Daoy (cell line): ENCODE data around the gene KLKB1. TPM values are rescaled to one million over a fixed set of nuclear protein-coding genes. Genes with fewer than 3 reads are reported as not detected.
"Not testable (repeated sequence)": the region's sequence is repeated elsewhere in the genome, so short reads cannot be mapped to it uniquely, and the experiment has no call there.

Source experiments
- DNase-seq: peaks from one replicate; pipeline ENCODE4 v3.0.0-alpha.2; 2015; ENCODE audit warnings: low read depth
- total RNA-seq: library from RNA; depleted of rRNA; stranded (reverse); fragments of >200 nt; shearing (Covaris generic); gene quantifications from 2 replicates; pipeline ENCODE4 v1.2.3, GENCODE V29; 2014

The KLKB1 gene
- total RNA-seq, 1 experiment from 2014 or later, result not detected

DNA sequence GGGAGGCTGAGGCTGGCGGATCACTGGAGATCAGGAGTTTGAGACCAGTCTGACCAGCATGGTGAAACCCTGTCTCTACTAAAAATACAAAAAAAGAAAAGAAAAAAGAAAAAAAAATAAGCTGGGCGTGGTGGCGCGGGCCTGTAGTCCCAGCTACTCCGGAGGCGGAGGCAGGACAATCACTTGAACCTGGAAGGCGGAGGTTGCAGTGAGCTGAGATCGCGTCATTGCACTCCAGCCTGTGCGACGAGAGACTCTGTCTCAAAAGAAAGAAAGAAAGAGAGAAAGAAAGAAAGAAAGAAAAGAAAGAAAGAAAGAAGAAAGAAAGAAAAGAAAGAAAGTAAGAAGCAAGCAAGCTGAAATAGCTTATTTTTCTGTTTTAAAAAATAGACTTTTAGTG, 37.9 kb downstream of the KLKB1 start:
- DNase-seq, result not testable (repeated sequence)

- DNase-seq, result no peak
Measured at GRCh38 chr4:186265683-186266652, 38.7 kb downstream of the KLKB1 start, which contains the start of gene F11. Gene F11, plus strand, starts transcription at chr4:186266189. Its CDS starts 948 bp downstream, at chr4:186267137.

DNA sequence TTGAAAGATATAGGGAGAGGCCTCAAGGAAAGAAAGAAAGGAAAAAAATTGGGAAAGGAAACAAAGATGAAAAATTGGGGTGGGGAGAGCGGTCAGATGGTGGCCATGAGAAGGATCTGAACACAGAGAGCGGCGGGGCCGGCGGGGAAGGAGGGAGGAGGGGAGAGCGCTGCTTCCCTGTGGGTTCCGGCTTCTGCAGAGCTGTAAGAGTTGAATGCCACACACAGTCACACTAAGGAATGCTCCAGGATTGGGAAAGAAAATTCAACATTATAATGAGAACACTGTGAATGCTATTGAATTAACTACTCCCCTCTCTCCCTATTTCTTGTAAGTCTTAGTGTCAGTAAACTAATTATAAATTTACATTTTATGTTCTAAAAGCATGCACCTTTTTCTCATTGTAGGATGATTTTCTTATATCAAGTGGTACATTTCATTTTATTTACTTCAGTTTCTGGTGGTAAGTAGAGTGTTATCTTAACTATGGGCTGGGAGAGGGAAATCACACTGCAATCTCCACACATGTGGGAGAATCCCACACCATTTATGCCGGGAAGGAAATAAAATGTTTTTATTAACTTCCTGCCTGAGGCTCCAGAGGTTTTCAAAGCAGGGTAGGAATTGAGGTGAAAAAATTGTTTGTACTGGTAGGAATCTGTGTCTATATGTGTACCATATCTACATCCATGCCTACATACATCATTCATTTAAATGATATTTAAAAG, 39.6 kb downstream of the KLKB1 start:
- DNase-seq, result peak; percentile 7

- no peak for DNase-seq
Measured at GRCh38 chr4:186271081-186271678, 43.9 kb downstream of the KLKB1 start.

DNA sequence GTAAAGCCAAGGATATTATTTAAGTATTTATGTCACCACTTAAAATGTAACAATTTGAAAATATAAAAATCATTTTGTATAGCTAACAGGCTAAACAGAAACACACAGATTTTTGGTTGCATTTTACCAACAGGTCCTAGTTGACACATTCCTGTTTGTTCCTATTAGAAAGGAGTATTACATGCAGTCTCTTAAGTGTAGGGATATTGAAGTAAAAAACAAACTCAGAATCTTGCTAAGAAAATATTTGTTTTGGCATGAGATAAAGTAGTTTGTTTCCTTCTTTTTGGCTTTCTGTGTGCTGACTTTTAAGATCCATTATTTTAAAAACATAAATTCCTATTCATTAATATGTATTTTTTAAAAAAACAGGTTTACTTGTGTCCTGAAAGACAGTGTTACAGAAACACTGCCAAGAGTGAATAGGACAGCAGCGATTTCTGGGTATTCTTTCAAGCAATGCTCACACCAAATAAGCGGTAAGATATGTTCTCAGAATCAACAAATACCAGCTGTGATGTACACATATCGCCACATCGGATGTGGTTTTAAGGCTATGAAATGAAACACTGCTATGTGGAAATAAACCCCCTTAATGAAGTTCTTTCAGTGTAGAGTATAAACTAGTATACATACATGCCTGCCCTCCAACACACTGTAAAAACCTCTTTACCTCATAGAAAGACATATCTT, 45.5 kb downstream of the KLKB1 start:
- DNase-seq, result no peak

DNA sequence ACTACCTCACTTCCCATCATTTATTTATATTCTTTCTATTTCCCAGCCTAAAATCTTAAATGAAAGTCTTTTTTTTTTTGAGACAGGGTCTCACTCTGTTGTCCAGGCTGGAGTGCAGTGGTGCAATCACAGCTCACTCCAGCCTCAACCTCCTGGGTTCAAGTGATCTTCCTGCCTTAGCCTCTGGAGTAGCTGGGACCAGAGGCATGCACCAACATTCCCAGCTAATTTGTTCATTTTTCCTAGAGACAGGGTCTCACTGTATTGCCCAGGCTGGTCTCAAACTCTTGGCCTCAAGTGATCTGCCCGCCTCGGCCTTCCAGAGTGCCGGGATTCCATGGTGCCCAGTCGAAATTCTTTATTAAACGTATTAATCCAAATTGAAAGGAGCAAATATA, 46.1 kb downstream of the KLKB1 start:
- not testable (repeated sequence) for DNase-seq

GRCh38 chr4:186283311-186283710, 56.0 kb downstream of the KLKB1 start:
- DNase-seq, result no peak

GRCh38 chr4:186285147-186285546, 57.8 kb downstream of the KLKB1 start:
- no peak for DNase-seq

- no peak for DNase-seq
Measured at GRCh38 chr4:186286581-186286980, 59.3 kb downstream of the KLKB1 start.

DNA sequence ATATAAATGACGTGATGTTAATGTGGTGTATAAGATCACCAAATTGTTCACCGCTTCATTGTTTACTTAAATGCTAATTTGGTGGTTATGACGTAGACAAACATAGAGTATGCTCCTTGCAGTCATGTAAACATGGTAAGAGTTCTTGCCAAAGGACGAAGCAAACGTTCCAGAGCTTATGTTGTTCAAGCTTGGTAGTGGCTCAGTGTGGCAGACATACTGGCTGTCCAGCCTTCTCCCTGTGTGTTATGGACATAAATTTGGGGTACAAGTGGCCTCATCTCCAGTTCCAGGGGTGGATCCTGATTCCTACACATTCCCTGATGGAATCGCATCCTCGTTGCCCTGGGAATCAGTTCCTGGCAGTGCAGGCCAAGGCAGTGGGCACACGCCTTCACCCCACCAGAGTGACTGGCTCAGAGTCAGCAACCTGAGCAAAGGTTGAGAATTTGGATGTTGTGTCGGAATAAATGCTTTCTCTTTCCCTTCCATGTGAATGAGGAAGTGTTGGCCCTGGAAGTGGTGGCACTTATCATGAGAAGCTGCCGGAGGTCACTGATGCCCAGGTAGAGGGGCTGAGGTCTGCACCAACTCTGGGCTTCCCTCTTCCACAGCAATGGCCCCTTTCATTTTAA, 64.1 kb downstream of the KLKB1 start:
- DNase-seq, result no peak

GRCh38 chr4:186294160-186294559, 66.9 kb downstream of the KLKB1 start:
- DNase-seq, result no peak

GRCh38 chr4:186296481-186296880, 69.2 kb downstream of the KLKB1 start:
- DNase-seq, result no peak

DNA sequence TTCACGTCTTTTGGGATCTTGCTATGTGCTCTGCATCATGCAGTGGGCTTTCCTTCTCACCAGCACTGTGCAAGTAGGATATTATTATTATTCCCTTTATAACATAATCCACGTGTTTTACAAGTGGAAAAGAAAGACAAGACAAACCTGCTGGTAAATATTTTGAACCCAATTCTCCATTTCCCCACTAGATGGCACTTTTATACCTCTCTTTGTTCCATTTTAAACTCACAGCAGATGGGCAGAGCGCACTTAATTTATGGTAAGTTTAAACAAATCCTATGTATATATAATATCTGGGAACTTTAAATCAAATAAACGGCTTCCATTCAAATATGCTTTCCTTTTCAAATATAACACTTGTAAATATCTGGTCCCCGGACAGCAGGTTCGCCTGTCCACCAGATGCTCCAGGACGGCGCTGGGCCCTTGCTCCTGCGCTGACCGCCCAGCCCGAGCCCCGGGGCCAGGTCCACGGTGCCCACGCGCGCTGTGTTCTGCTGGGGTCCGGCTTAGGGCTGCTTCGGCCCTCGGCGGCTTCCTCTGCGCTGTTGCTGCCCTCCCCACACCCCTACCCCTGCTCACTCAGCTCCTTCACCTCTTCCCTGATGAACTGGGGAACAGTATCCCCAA, 69.8 kb downstream of the KLKB1 start:
- peak; percentile 8 for DNase-seq

GRCh38 chr4:186298031-186298647, 70.8 kb downstream of the KLKB1 start:
- DNase-seq, result no peak

DNA sequence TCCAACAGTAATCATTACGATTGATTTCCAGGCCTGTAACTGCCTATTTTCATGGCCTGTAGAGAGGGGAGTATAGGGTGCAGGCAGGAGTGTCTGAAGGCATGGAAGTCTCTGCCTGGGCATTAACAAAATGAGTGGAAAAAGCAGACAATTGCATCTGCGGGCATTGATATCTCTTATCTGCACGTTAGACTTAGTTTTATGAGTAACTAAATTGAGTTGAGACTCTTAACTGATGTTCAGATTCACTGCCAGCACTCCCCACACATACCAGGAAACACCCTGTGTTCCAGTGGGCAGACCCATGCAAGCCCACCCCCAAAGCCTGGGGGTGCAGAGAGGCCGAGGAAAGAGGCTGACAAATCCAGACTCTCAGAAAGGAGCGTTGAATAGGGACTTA, 72.0 kb downstream of the KLKB1 start:
- DNase-seq, result no peak

DNA sequence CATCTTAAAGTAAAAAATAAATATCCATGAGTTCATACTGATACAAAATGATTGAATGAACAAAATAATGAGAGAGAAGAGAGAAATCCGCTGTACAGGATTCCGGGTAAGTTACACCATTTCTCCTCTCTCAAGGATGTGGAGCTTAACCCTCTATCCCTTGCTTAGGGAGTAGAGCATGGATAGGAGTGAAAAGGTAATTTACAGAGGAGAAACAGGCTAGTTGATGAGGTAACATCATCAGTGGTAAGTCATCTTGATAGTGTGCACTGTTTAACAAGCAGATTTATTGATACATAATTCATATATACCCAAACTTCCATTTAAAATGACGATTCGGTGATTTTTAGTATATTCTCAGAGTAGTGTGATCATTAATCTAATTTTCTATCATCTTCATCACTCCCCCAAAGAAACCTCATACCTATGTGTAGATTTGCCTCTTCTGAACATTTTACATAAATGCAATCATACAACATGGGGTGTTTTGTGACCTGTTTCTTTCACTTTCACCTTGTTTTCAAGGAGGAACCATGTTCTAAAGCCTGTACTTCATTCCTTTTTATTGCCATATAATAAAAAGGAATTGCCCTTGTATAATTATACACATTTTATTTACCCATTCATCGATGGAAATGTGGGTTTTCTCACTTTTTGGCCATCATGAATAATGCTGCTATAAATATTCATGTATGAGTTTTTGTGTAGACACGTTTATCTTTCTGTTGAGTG, 73.5 kb downstream of the KLKB1 start:
- no peak for DNase-seq

GRCh38 chr4:186304216-186304615, 76.9 kb downstream of the KLKB1 start:
- no peak for DNase-seq

DNA sequence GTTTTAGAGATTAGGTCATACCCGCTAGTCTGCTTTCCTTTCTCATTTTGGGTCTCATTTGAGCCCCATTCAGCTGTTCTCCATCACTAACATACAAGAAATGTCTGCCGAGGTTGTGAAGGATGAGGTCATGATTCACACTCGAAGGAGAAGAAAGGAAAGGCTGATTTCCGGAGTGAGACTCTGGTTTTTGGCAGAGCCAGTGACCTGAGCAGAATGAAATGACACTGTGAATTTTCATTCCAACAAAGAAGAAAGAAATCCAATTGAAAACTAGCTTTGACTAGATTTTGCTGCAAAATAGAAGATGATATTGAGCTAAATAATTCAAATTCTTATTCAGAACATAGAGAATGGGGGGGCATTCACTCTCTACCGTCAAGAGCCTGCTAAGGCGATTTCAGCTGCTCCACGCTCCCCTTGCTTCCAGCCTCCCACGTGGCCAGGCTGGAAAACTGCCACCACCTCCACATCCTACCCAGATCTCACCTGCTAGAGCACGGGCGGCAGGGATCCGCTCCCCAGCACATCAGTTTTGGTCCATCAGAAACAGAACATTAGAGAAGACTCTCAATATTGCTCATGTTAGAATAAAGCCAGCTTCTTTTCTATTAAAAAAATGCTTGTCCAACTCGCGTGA, 77.7 kb downstream of the KLKB1 start:
- peak; percentile 29 for DNase-seq

- DNase-seq, result peak; percentile 3
Measured at GRCh38 chr4:186307497-186307896, 80.2 kb downstream of the KLKB1 start.
